ENCODE measurements around the gene NKIRAS2.

NKIRAS2 gene

GRCh38 chr17:42062681-42063080 is 42.8 kb downstream of the NKIRAS2 start:
- no peak overlapping the region for H3K4me3 ChIP-seq (ENCODE audit: low read length)
- no peak for DNase-seq (ENCODE audit: low read depth)

GRCh38 chr17:42065201-42065600 is 45.3 kb downstream of the NKIRAS2 start:
- H3K4me3 ChIP-seq (ENCODE audit: low read length), result no peak overlapping the region
- no peak for TF ChIP-seq CTCF (IDR thresholded peaks at IDR 0.05; ENCODE audit: insufficient read depth, low read depth, low read length, missing control alignments)
- DNase-seq (ENCODE audit: low read depth), result peak; percentile 38

More at GRCh38 chr17:42062681-42063080, 42.8 kb downstream of the NKIRAS2 start:
- no peak for TF ChIP-seq CTCF (IDR thresholded peaks at IDR 0.05; ENCODE audit: insufficient read depth, low read depth, low read length, missing control alignments)

- no peak overlapping the region for H3K4me3 ChIP-seq (ENCODE audit: low read length)
- TF ChIP-seq CTCF (IDR thresholded peaks at IDR 0.05; ENCODE audit: insufficient read depth, low read depth, low read length, missing control alignments), result peak; percentile 93
- peak; percentile 55 for DNase-seq (ENCODE audit: low read depth)
These were observed 47.6 kb downstream of the NKIRAS2 start for GRCh38 chr17:42067371-42068091.

- peak; percentile 33 for DNase-seq (ENCODE audit: low read depth)
- no peak overlapping the region for H3K4me3 ChIP-seq (ENCODE audit: low read length)
- TF ChIP-seq CTCF (IDR thresholded peaks at IDR 0.05; ENCODE audit: insufficient read depth, low read depth, low read length, missing control alignments), result no peak
These were observed 49.1 kb downstream of the NKIRAS2 start for GRCh38 chr17:42068979-42069378.

- TF ChIP-seq CTCF (IDR thresholded peaks at IDR 0.05; ENCODE audit: insufficient read depth, low read depth, low read length, missing control alignments), result no peak
- no peak overlapping the region for H3K4me3 ChIP-seq (ENCODE audit: low read length)
These were observed 51.9 kb downstream of the NKIRAS2 start for GRCh38 chr17:42071810-42072209.

GRCh38 chr17:42072323-42073187 is 52.7 kb downstream of the NKIRAS2 start:
- DNase-seq (ENCODE audit: low read depth), result no peak
- no peak for TF ChIP-seq CTCF (IDR thresholded peaks at IDR 0.05; ENCODE audit: insufficient read depth, low read depth, low read length, missing control alignments)
- H3K4me3 ChIP-seq (ENCODE audit: low read length), result no peak overlapping the region

More at GRCh38 chr17:42071810-42072209, 51.9 kb downstream of the NKIRAS2 start:
- no peak for DNase-seq (ENCODE audit: low read depth)
